Effector memory CD4-positive, alpha-beta T cell (primary cell): ENCODE results near the gene FBXO7.

Source experiments
- DNase-seq, 3 donors: peaks; one replicate each; pipeline ENCODE4 v3.0.0-alpha.2; 2020
- H3K27ac ChIP-seq: 2 replicates; pipeline ENCODE4 v1.7.0; 2013; ENCODE audit warnings: mild to moderate bottlenecking, low read length, moderate library complexity; ENCODE audit not compliant: insufficient read depth, poor library complexity, severe bottlenecking
- H3K27me3 ChIP-seq: replicated peaks from 2 replicates; pipeline ENCODE4 v1.7.0; 2013; ENCODE audit warnings: mild to moderate bottlenecking, low read length; ENCODE audit not compliant: insufficient read depth, control insufficient read depth, poor library complexity, severe bottlenecking
- H3K36me3 ChIP-seq: 2 replicates; pipeline ENCODE4 v1.7.0; 2013; ENCODE audit warnings: mild to moderate bottlenecking, low read length, moderate library complexity; ENCODE audit not compliant: control insufficient read depth, insufficient read depth
- H3K4me1 ChIP-seq: 2 replicates; pipeline ENCODE4 v1.7.0; 2013; ENCODE audit warnings: low read length, mild to moderate bottlenecking; ENCODE audit not compliant: control insufficient read depth, insufficient read depth, poor library complexity, severe bottlenecking
- H3K4me3 ChIP-seq: 2 replicates; pipeline ENCODE4 v1.7.0; 2013; ENCODE audit warnings: low read length, low read depth, mild to moderate bottlenecking; ENCODE audit not compliant: insufficient read depth, poor library complexity, severe bottlenecking
- H3K9me3 ChIP-seq: 2 replicates; pipeline ENCODE4 v1.7.0; 2013; ENCODE audit warnings: mild to moderate bottlenecking, low read length, moderate library complexity; ENCODE audit not compliant: control insufficient read depth
- total RNA-seq, 3 donors: gene quantifications; one replicate each; lab custom pipeline; 2026; lab: John Stamatoyannopoulos, UW

FBXO7 gene
- total RNA-seq: 184 to 218 (median 189) reads per million in 3 donors

DNA sequence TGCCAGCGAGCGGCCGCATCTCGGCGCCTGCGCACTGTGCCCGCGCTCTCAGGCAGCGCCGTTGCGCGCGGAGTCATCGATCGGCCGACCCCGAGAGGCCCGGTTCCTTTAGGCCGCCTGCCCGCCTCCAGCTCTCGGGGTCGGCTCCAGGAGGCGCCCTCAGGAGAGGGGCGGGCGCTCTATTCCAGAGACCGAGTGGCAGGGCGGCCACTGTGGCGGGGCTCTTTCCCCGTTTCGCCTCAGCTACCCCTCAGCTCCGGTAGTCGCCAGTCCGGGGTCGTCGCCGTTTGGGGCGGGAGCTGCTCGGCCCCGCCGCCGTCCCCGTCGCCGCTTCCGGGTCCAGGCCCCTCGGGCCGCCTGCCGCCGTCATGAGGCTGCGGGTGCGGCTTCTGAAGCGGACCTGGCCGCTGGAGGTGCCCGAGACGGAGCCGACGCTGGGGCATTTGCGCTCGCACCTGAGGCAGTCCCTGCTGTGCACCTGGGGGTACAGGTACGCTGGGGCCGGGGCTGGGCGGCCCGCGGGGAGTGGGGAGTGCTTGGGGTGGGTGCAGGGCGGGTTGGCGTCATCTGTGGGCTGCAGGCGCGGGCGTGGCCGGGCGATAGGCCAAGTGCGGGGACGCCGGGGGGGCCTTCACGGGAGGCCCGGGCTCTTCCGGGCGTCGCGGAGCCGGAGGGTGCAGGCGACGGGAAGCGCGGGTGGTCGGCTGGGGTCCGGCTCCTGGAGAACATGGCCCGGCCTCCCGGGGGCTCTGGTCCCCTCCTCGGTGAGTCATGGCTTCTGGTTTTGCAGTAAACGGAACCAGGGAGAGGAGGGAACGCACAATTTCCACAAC, at the start of gene FBXO7:
TSS of gene FBXO7 (plus strand) at position 177 of the 833 bp plus-strand sequence. CDS start at position 369, 192 bp downstream.
- Histone ChIP-seq H3K4me1 (peaks cover 13% of the 10 kb centered on the region), H3K9me3 (no peaks in the 10 kb centered on the region), H3K27ac (peak within 1 kb of the TSS; percentile 95), H3K4me3 (peak within 1 kb of the TSS; percentile 96), H3K36me3 (peaks cover 1% of the 10 kb centered on the region), H3K27me3 (no peaks in the 10 kb centered on the region)
- DNase-seq: peak; percentile 70 to 80 (median 73)

DNA sequence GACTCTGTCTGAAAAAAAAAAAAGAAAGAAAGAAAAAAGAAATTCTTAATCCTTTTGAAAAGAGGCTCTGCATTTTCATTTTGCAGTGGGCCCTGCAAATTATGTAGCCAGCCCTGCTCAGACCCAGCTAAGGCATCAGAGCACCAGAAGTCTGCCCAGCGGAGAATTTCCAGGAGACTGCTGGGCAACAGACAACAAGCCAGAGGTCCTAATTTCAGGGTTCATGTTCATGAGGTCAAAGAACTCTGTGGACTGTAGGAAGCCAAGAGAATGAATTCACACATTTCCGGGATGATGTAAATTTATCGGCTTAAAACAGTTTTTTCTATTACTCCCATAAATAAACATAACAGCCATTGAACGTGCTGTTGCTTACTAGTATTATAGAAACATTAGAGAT, 47.7 kb upstream of the FBXO7 start:
- Histone ChIP-seq H3K36me3 (no peaks in the 10 kb centered on the region), H3K9me3 (no peaks in the 10 kb centered on the region), H3K27me3 (peaks cover 4% of the 10 kb centered on the region), H3K27ac (no peak overlapping the region), H3K4me1 (no peaks in the 10 kb centered on the region), H3K4me3 (no peak overlapping the region)
- DNase-seq: no peak

DNA sequence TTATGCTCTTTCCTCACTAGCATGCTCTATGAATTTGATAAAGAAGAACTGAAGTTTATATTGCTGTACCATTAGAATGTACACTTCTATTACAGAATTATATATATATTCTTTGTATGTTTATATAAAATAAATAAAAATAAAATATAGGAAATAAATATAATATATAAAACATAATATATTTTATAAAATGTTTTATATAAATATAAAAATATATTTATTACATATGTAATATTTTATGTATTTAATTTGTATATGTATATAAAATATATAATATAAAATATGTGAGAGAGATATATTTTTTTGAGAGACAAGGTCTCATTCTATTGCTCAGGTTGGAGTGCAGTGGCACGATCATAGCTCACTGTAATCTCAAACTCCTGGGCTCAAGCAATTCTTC, 44.3 kb upstream of the FBXO7 start:
- no peaks in the 10 kb centered on the region for H3K9me3 ChIP-seq

DNA sequence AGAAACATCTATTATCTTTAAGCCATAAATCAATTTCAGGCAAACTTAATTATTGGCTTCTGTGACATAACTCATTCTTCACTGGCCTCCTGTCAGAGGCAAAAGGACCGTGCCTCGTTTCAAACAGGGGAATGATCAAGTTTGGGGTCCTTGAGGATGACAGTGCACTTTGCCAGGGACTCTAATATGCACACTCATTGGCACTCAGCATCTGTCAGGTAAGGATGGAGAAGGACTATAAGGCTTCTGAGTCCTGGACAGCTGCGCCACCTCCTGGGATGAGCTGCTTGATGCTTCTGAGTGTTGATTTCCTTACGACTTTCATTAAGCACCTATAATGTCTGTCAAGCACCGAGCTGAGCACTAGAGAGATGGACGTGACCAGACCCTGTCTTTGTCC, 30.5 kb upstream of the FBXO7 start:
- Histone ChIP-seq H3K36me3 (no peaks in the 10 kb centered on the region), H3K27me3 (no peaks in the 10 kb centered on the region), H3K4me1 (no peaks in the 10 kb centered on the region), H3K9me3 (no peaks in the 10 kb centered on the region), H3K27ac (no peak overlapping the region), H3K4me3 (no peak overlapping the region)
- no peak for DNase-seq

More for the DNA sequence above, 44.3 kb upstream of the FBXO7 start:
- Histone ChIP-seq H3K27ac (no peak overlapping the region), H3K4me1 (no peaks in the 10 kb centered on the region), H3K4me3 (no peak overlapping the region), H3K36me3 (no peaks in the 10 kb centered on the region), H3K27me3 (peaks cover 9% of the 10 kb centered on the region)
- no peak for DNase-seq

DNA sequence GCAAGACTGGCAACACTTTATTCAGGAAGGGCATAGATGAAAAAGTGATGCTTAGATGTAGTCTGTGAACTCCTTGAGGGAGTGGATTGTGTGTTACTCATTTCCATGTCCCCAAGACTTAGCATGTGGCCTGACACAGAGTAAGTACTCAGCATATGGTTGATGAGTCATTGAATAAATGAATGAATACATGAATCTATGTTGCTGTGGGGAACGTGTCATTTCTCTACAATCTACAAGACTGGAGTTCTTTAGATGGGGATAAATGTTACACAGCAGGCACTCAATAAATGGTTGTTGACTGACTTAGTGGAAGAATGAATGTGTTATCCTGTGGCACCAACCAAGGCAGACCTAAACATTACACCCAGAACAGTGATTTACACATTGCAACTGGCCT, 28.3 kb upstream of the FBXO7 start:
- Histone ChIP-seq H3K9me3 (no peaks in the 10 kb centered on the region), H3K4me3 (no peak overlapping the region), H3K27me3 (no peaks in the 10 kb centered on the region), H3K36me3 (no peaks in the 10 kb centered on the region), H3K27ac (no peak overlapping the region), H3K4me1 (no peaks in the 10 kb centered on the region)
- DNase-seq: no peak

DNA sequence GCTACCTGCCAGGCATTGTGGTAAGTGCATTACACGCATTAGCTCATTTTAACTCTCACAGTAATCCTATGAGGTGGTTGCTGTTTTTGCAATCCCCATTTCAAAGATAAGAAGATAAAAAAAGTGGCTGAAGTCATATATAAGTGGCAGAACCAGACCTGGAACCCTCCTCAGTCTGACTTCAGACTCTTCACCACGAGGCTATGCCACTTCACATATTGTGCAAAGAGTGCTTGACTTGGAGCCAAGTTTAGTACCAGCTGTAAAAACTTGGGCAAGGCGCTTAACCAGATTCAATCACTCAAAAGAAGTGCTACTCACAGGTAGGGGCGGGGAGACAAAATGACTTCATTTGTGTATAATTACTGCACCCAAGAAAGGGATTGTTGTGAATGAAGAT, 25.6 kb upstream of the FBXO7 start:
- Histone ChIP-seq H3K36me3 (no peaks in the 10 kb centered on the region), H3K27ac (no peak overlapping the region), H3K4me3 (no peak overlapping the region), H3K4me1 (no peaks in the 10 kb centered on the region), H3K27me3 (peaks cover 1% of the 10 kb centered on the region), H3K9me3 (no peaks in the 10 kb centered on the region)
- DNase-seq: no peak

DNA sequence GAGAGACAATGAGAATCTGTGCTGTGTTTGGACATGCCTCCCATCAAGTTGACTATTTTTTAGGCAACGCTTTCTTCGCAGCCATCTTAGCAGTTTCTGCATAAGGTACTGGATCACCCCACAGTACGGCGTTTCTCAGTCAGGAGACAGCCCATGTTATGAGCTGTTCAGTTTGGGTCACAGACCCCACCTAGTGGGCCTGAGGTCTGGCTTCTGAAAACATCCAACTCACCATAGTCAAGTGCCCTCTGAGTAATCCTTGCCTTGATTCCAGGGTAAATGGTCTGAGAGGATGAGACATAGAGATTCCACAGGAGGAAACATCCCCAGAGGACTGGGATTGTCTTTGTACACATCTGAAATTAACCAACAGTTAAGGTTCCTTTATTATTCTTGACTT, 17.6 kb upstream of the FBXO7 start:
- Histone ChIP-seq H3K4me1 (no peaks in the 10 kb centered on the region), H3K4me3 (no peak overlapping the region), H3K27me3 (peaks cover 3% of the 10 kb centered on the region), H3K27ac (no peak overlapping the region), H3K36me3 (no peaks in the 10 kb centered on the region), H3K9me3 (no peaks in the 10 kb centered on the region)
- DNase-seq: no peak

DNA sequence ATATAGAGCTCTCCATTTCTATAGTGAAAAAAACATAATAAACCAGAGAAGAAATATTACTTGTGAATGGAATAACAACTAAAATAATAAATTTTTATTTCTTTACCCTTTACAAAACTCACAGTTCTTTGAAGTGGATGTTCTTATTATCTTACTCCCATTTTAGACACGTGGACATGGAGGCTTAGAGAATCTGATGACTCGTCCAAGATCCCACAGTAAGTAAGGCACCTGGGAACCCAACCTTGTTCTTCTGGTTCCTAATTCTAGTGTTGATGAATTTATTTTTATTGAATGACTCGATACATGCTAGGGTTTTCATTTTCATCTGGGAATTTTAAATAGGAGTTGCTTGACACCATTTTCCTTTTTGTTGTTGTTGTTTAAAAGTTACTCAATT, 12.2 kb upstream of the FBXO7 start:
- Histone ChIP-seq H3K27ac (no peak overlapping the region), H3K9me3 (no peaks in the 10 kb centered on the region), H3K4me1 (no peaks in the 10 kb centered on the region), H3K4me3 (no peak overlapping the region), H3K27me3 (no peaks in the 10 kb centered on the region), H3K36me3 (no peaks in the 10 kb centered on the region)
- DNase-seq: no peak

DNA sequence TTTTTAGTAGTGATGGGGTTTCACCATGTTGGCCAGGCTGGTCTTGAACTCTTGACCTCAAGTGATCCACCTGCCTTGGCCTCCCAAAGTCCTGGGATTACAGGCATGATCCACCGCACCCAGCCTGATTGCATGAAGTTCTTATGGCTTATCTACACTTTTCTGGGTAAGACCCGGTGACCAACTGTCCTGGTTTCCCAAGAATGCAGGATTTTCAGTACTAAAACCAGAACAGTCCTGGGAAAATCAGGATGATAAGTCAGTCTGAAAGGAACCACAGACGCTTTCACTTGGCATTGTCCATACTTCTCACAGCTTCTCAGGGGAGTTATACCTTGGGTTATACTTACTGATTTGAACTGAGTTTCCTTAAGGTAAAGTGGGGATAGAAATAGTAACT, 8.9 kb upstream of the FBXO7 start:
- no peak overlapping the region for H3K27ac ChIP-seq

DNA sequence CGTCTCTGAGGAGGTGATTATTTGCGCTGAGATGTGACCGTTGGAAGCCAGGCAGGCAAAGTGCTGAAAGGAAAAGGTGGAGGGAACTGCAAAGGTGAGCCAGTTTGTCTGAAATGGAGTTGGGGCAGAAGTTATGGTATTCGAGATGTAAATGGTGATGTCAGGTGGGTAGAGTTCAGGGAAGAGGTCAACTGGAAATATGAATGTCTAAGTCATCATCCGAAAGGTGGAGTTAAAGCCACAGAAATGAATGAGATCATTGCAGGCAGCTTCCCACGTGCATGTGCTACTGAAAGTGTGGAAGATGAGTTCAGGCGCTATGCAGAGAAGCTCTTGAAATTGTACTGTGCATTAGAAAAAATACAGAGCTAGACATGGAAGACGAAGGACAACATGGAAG, 8.1 kb upstream of the FBXO7 start:
- Histone ChIP-seq H3K27ac (no peak overlapping the region), H3K9me3 (no peaks in the 10 kb centered on the region), H3K27me3 (no peaks in the 10 kb centered on the region), H3K4me3 (no peak overlapping the region), H3K4me1 (no peaks in the 10 kb centered on the region), H3K36me3 (no peaks in the 10 kb centered on the region)
- no peak for DNase-seq

More for the DNA sequence above, 8.9 kb upstream of the FBXO7 start:
- H3K4me3 ChIP-seq: no peak overlapping the region
- no peaks in the 10 kb centered on the region for H3K36me3 ChIP-seq
- DNase-seq: no peak
- no peaks in the 10 kb centered on the region for H3K4me1 ChIP-seq
- H3K27me3 ChIP-seq: no peaks in the 10 kb centered on the region
- H3K9me3 ChIP-seq: no peaks in the 10 kb centered on the region
